ENCODE measurements around the gene HJURP.

HJURP gene

GRCh38 chr2:233820774-233821105, 33.6 kb downstream of the HJURP start:
- TF ChIP-seq CTCF (IDR thresholded peaks at IDR 0.05; ENCODE audit: insufficient read depth, low read depth, low read length, missing control alignments): no peak
- DNase-seq (ENCODE audit: low read depth): no peak
- no peak overlapping the region for H3K4me3 ChIP-seq (ENCODE audit: low read length)

DNA sequence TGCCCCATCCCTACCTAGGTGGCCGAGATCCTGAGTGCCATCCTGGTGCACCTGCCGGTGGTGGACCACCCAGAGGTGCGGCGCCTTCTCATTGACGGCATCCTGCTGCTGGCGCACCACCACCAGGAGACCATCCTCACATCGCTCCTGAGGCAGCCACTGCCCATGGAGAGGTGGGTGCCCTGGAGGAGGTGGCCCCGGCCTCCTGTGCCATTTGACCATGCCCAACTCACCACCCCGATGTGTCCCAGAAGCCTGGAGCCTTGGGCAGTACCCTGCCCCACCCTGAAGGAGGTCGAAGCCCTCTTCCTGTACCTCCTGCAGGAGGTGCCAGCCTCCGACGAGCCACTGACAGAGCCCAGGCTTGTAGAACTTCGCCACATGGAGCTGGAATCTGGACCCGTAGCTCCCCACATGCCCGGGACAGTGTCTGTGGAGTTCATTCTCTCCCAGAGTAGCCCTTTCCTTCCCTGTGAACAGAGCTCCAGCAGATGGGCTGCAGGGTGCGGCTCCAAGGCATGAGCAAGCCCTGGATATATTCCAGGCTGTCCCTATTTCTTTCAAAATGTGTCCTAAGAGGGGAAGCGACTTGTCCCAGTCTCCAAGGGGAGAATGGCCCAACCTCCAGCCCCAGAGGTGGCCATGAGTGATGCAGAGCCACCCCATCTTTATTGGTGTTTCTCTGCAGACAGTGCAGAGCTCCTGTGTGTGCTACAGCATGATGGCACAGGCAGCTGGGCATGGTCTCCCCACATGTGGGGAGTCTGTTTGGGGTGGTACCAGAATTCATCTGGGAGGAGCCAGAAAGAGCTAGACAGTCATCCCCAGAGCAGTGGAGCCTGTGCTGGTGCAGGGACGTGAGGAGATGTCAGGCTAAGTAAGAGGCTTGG, 34.2 kb downstream of the HJURP start:
- H3K4me3 ChIP-seq (ENCODE audit: low read length): no peak overlapping the region
- no peak for DNase-seq (ENCODE audit: low read depth)
- no peak for TF ChIP-seq CTCF (IDR thresholded peaks at IDR 0.05; ENCODE audit: insufficient read depth, low read depth, low read length, missing control alignments)

GRCh38 chr2:233818639-233819621, 35.4 kb downstream of the HJURP start:
- no peak overlapping the region for H3K4me3 ChIP-seq (ENCODE audit: low read length)
- TF ChIP-seq CTCF (IDR thresholded peaks at IDR 0.05; ENCODE audit: insufficient read depth, low read depth, low read length, missing control alignments): no peak
- DNase-seq (ENCODE audit: low read depth): no peak

DNA sequence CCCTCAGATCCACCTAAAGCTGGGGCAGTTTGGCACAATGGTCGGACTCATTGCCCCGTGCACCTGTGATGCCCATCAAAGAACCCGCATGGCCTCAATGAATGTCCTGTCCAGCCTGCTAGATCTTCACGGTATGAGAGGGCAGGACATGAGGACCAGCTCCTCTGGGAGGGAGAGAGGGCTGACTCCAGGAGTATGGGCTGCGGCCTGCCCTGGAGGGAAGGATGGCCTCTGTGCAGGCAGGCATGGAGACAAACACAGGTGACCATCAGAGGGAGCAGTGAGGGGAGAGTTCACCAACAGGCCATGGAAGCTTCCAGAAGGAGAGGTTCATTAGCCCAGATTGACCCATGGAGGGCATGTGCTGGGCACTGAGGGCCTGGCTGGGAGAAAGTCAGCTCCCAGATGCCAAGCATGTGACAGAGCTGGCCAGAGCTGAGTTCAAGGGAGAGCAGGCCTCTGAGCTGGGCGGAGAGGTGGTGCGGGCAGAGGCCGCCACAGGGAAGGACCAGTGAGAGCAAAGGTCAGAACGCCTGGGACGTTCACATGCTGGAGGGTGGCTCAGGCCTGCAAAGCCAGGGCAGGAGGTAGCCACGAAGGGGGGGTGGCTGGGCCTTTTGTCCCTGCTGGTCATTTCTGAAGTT, 36.2 kb downstream of the HJURP start:
- no peak overlapping the region for H3K4me3 ChIP-seq (ENCODE audit: low read length)
- no peak for DNase-seq (ENCODE audit: low read depth)
- TF ChIP-seq CTCF (IDR thresholded peaks at IDR 0.05; ENCODE audit: insufficient read depth, low read depth, low read length, missing control alignments): no peak

DNA sequence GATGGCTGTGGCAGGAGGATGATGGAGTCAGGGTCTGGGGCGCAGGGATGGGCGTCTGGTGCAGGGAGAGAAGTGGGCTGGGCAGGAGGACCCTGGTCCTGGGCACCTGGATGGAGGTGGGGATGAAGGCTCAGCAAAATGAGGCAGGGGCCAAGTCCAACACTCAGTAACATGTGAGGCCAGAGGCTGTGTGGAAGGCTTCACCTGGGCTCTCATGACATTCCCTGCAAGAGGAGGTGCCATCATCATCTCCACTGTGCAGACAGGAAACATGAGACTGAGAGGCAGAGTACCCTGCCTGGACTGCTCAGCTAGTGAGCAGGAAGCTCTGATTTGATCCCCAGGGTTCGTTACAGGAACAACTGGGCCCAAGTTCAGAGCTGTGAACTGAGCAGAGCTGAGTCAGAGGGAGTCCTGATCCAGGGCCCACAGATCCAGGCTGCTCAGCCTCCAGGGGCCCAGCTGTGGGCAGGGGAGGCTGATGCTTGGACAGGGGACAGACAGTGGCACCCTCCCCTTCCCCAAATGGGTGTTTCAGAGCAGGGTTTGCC, 36.9 kb downstream of the HJURP start:
- peak; percentile 4 for DNase-seq (ENCODE audit: low read depth)
- no peak overlapping the region for H3K4me3 ChIP-seq (ENCODE audit: low read length)
- TF ChIP-seq CTCF (IDR thresholded peaks at IDR 0.05; ENCODE audit: insufficient read depth, low read depth, low read length, missing control alignments): no peak

DNA sequence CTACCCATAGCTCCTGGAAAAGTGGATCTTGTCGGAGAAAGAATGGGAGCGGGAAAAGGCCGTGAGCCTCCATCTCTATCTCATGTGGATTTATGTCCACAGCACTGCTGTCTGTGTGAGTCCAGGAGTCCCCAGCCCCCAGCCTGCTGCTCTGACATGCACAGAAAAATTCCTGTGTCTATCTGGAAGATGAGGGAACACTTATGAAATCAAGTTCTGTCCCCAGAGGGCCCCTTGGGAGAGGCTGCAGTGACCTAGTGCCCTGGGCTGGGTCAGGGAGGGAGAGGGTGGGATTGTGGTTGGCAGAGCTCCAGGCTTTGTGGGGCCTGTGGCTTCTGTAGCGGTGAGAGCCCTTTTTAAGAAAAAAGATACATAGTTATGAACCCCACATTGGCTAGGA, 37.6 kb downstream of the HJURP start:
- no peak for TF ChIP-seq CTCF (IDR thresholded peaks at IDR 0.05; ENCODE audit: insufficient read depth, low read depth, low read length, missing control alignments)
- H3K4me3 ChIP-seq (ENCODE audit: low read length): no peak overlapping the region
- no peak for DNase-seq (ENCODE audit: low read depth)

All from epithelial cell of esophagus (primary cell).